ENCODE measurements around the gene MUC12. TPM values are rescaled to one million over a fixed set of nuclear protein-coding genes. Genes with fewer than 3 reads are reported as not detected.

Gene MUC12
- total and polyA plus RNA-seq, 2 of the 8 experiments (the other 6 are each of a cell fraction or from before 2014, with no cell fraction given) = 7.7 to 16.2 TPM

- peak; percentile 19 for TF ChIP-seq CHD7 (IDR thresholded peaks at IDR 0.05; ENCODE audit: insufficient replicate concordance, low read length)
- TF ChIP-seq RFX5 (IDR thresholded peaks at IDR 0.05; ENCODE audit: borderline replicate concordance, low read depth, low read length) = no peak
- TF ChIP-seq SP4 (IDR thresholded peaks at IDR 0.05; ENCODE audit: low read length) = 0 out of 2 replicates have a peak, but pooled peaks have one; percentile 73
- TF ChIP-seq KDM1A (IDR thresholded peaks at IDR 0.05; ENCODE audit: borderline replicate concordance, low read length) = peak; percentile 77; the same call in 1 of the 2 replicates
- TF ChIP-seq TBP (IDR thresholded peaks at IDR 0.05; ENCODE audit: low read depth, low read length) = peak; percentile 73
- peak; percentile 81 to 96; a peak in 2 of 4 replicates for TF ChIP-seq HDAC2 (IDR thresholded peaks at IDR 0.05; ENCODE audit: borderline replicate concordance in 1 of 2, low read depth in 2 of 2, low read length in 2 of 2)
- peak; percentile 37; the same call in 1 of the 2 replicates for TF ChIP-seq MAX (IDR thresholded peaks at IDR 0.05)
- TF ChIP-seq POU5F1 (IDR thresholded peaks at IDR 0.05; ENCODE audit: low read depth, low read length) = 0 out of 2 replicates have a peak, but pooled peaks have one; percentile 59
- peak; percentile 64 for TF ChIP-seq TAF7 (optimal IDR thresholded peaks at IDR 0.05; ENCODE audit: borderline replicate concordance, low read depth, low read length)
- TF ChIP-seq BRCA1 (IDR thresholded peaks at IDR 0.05; ENCODE audit: low read depth, low read length) = no peak
- TF ChIP-seq RBBP5 (IDR thresholded peaks at IDR 0.05; ENCODE audit: borderline replicate concordance, low read depth, low read length) = no peak
These were observed 18.2 kb upstream of the MUC12 start (continued) for GRCh38 chr7:100951172-100951571.
